HG03159 (cell line): Measurements from ENCODE around the gene FHL3.

ENCODE experiments used
- ATAC-seq: cut with Tn5 transposase; IDR thresholded peaks from one replicate; pipeline ENCODE4 v1.9.1; 2021; ENCODE audit warnings: mild to moderate bottlenecking, moderate library complexity; ENCODE audit not compliant: unreplicated experiment

Gene FHL3

GRCh38 chr1:38005195-38006007 is at the start of gene FHL3:
Gene FHL3, minus strand, starts transcription at chr1:38005514. Its CDS starts 6,102 bp downstream, at chr1:37999412.
- no peak for ATAC-seq

- no peak for ATAC-seq
Observed at GRCh38 chr1:38053416-38054091, 48.2 kb upstream of the FHL3 start.

- no peak for ATAC-seq
Observed at GRCh38 chr1:38052750-38053415, 47.6 kb upstream of the FHL3 start.

- no peak for ATAC-seq
Observed at GRCh38 chr1:38051079-38051543, 45.8 kb upstream of the FHL3 start.

GRCh38 chr1:38050397-38051078 is 45.2 kb upstream of the FHL3 start:
- no peak for ATAC-seq

GRCh38 chr1:38047603-38048141 is 42.4 kb upstream of the FHL3 start:
- ATAC-seq: no peak

- peak; percentile 55 for ATAC-seq
Observed at GRCh38 chr1:38046884-38047602, 41.7 kb upstream of the FHL3 start.

GRCh38 chr1:38046333-38046883 is 41.1 kb upstream of the FHL3 start, which contains the start of gene POU3F1:
Gene POU3F1, minus strand, starts transcription at chr1:38046793. Its CDS starts 50 bp downstream, at chr1:38046743.
- ATAC-seq: peak; percentile 19

- no peak for ATAC-seq
Observed at GRCh38 chr1:38045401-38046332, 40.4 kb upstream of the FHL3 start.

- no peak for ATAC-seq
Observed at GRCh38 chr1:38044221-38045215, 39.2 kb upstream of the FHL3 start.

- no peak for ATAC-seq
Observed at GRCh38 chr1:38043036-38043747, 37.9 kb upstream of the FHL3 start.

GRCh38 chr1:38041936-38042834 is 36.9 kb upstream of the FHL3 start:
- ATAC-seq: no peak

- ATAC-seq: no peak
Observed at GRCh38 chr1:38039331-38040088, 34.2 kb upstream of the FHL3 start.

- no peak for ATAC-seq
Observed at GRCh38 chr1:38038861-38039260, 33.5 kb upstream of the FHL3 start.
